ENCODE measurements around the gene PRKAA2.
"Not testable (repeated sequence)": the region's sequence is repeated elsewhere in the genome, so short reads cannot be mapped to it uniquely, and the experiment has no call there.

The PRKAA2 gene

GRCh38 chr1:56644919-56645676 lies at the start of gene PRKAA2:
Gene PRKAA2, plus strand, starts transcription at chr1:56645314. Its CDS starts 74 bp downstream, at chr1:56645388.
- DNase-seq (ENCODE audit: extremely low read depth, low read depth), result no peak
- TF ChIP-seq CTCF (IDR thresholded peaks at IDR 0.05; ENCODE audit: low read depth, low read length), result no peak

- not testable (repeated sequence) for DNase-seq (ENCODE audit: extremely low read depth, low read depth)
These were observed 49.5 kb upstream of the PRKAA2 start for GRCh38 chr1:56595397-56596191.

- not testable (repeated sequence) for DNase-seq (ENCODE audit: extremely low read depth, low read depth)
These were observed 35.0 kb upstream of the PRKAA2 start for GRCh38 chr1:56610097-56610496.

- DNase-seq (ENCODE audit: extremely low read depth, low read depth), result not testable (repeated sequence)
These were observed 34.3 kb upstream of the PRKAA2 start for GRCh38 chr1:56610770-56611169.

- no peak for DNase-seq (ENCODE audit: extremely low read depth, low read depth)
- no peak for TF ChIP-seq CTCF (IDR thresholded peaks at IDR 0.05; ENCODE audit: low read depth, low read length)
These were observed 28.0 kb upstream of the PRKAA2 start for GRCh38 chr1:56617141-56617540.

- no peak for DNase-seq (ENCODE audit: extremely low read depth, low read depth)
- no peak for TF ChIP-seq CTCF (IDR thresholded peaks at IDR 0.05; ENCODE audit: low read depth, low read length)
These were observed 19.2 kb upstream of the PRKAA2 start for GRCh38 chr1:56625819-56626440.

- DNase-seq (ENCODE audit: extremely low read depth, low read depth), result no peak
- no peak for TF ChIP-seq CTCF (IDR thresholded peaks at IDR 0.05; ENCODE audit: low read depth, low read length)
These were observed 18.6 kb upstream of the PRKAA2 start for GRCh38 chr1:56626546-56626945.

- no peak for DNase-seq (ENCODE audit: extremely low read depth, low read depth)
- TF ChIP-seq CTCF (IDR thresholded peaks at IDR 0.05; ENCODE audit: low read depth, low read length), result no peak
These were observed 18.0 kb upstream of the PRKAA2 start for GRCh38 chr1:56627019-56627635.
